AG10803 (cell line): ENCODE measurements around the gene TBCK.

Source experiments
- DNase-seq: peaks from one replicate; pipeline ENCODE4 v3.0.0; 2010; ENCODE audit warnings: low read depth
- H3K4me3 ChIP-seq: 2 replicates; pipeline ENCODE4 v1.5.1; 2011; ENCODE audit warnings: mild to moderate bottlenecking, low read length, control low read depth
- TF ChIP-seq, protein P1 (sequence below): conservative IDR thresholded peaks from 2 replicates; pipeline ENCODE4 v1.5.1; 2011; ENCODE audit warnings: mild to moderate bottlenecking, low read length, control low read depth, inconsistent platforms

Gene TBCK

DNA sequence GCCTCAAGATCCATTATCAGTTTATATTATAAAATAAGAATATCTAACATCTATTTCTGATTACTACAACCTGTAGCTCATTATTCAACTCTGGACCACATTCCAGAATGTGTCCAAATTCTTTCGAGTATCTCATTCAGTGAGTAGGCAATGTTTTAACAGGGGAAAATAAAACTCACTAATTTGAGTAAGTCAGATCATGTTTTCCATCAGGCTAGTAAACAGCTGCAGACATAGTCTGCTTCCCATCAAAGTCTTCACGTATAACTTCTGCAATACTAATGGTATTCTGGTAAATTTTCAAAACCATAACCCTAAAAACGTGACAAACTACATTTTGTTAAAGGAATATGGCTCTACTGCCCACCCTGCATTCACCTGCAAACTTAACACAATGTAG is 31.8 kb downstream of the TBCK start:
- TF ChIP-seq, protein P1, sequence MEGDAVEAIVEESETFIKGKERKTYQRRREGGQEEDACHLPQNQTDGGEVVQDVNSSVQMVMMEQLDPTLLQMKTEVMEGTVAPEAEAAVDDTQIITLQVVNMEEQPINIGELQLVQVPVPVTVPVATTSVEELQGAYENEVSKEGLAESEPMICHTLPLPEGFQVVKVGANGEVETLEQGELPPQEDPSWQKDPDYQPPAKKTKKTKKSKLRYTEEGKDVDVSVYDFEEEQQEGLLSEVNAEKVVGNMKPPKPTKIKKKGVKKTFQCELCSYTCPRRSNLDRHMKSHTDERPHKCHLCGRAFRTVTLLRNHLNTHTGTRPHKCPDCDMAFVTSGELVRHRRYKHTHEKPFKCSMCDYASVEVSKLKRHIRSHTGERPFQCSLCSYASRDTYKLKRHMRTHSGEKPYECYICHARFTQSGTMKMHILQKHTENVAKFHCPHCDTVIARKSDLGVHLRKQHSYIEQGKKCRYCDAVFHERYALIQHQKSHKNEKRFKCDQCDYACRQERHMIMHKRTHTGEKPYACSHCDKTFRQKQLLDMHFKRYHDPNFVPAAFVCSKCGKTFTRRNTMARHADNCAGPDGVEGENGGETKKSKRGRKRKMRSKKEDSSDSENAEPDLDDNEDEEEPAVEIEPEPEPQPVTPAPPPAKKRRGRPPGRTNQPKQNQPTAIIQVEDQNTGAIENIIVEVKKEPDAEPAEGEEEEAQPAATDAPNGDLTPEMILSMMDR = no peak
- DNase-seq = peak; percentile 35
- no peak overlapping the region for H3K4me3 ChIP-seq

- H3K4me3 ChIP-seq = no peak overlapping the region
- no peak for DNase-seq
- TF ChIP-seq, protein P1 = no peak
Measured at GRCh38 chr4:106277140-106277675, 38.8 kb downstream of the TBCK start.

DNA sequence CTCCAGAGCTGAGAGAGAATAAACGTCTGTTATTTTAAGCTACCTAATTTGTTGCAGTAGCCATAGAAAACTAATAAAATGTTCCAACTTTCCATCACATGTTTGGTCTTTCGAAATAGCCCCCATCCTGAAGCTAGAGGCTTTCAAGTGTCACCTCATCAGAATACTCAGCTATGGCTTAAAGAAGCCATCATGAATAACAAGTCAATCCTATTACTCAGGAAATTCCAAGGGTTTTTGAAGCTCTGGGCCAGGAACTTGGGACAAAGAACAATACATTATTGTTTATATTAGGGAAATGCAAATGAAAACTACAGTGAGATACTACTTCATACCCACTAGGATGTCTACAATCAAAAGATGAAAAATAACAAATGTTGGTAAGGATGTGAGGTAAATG is 42.2 kb downstream of the TBCK start:
- TF ChIP-seq, protein P1 = no peak
- peak; percentile 52 for DNase-seq
- H3K4me3 ChIP-seq = no peak overlapping the region

DNA sequence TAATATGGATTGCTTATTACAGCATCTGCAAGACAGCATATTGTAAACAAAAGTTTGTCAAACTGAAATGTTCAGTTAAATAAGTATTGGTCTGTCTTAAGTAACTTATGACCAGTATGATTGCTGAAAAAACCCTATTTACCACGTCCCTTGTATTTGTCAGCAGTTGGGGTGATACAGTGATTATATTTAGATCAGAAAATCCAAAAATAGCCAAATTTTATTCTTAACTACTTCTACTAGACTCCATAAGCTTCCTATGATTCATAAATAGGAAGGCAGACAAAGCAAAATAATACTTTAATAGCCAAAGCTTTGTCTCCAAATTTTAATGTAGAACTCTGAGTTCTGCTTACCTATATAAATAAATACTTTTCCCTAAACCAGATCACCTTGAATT is 45.3 kb downstream of the TBCK start:
- H3K4me3 ChIP-seq = no peak overlapping the region
- DNase-seq = no peak
- TF ChIP-seq, protein P1 = no peak

GRCh38 chr4:106269711-106270110 is 46.3 kb downstream of the TBCK start:
- TF ChIP-seq, protein P1 = no peak
- no peak overlapping the region for H3K4me3 ChIP-seq
- DNase-seq = peak; percentile 18

GRCh38 chr4:106268786-106269185 is 47.2 kb downstream of the TBCK start:
- DNase-seq = peak; percentile 69
- no peak overlapping the region for H3K4me3 ChIP-seq
- TF ChIP-seq, protein P1 = no peak

- TF ChIP-seq, protein P1 = peak; percentile 92
- H3K4me3 ChIP-seq = no peak overlapping the region
- peak; percentile 81 for DNase-seq
Measured at GRCh38 chr4:106266201-106266600, 49.8 kb downstream of the TBCK start.
